Left cardiac atrium (tissue), 4 donors: ENCODE data around the gene SEC24D. TPM values are rescaled to one million over a fixed set of nuclear protein-coding genes. Genes with fewer than 3 reads are reported as not detected.

Experiments
- ATAC-seq, 2 donors: fragments of 200-7000 bp; cut with Tn5 transposase; one replicate each; pipeline ENCODE4 v1.9.1; 2020; ENCODE audit warnings: mild to moderate bottlenecking in 2 of 2, moderate library complexity in 2 of 2
- DNase-seq: peaks from one replicate; pipeline ENCODE4 v3.0.0-alpha.2; 2020
- intact Hi-C, 2 donors: fragments of 100-400 bp; cut with DNase I; formaldehyde crosslinking; loops; one replicate each; pipeline versions ENCODE4 v1.14.1 to v1.15.1; 2022 to 2023
- total RNA-seq, 2 donors: library from RNA; stranded (reverse); fragmentation: NEBNext Ultra II Directional; extraction: Animal tissue kit (Norgen Biotek cat#: 25700); gene quantifications; one replicate each; pipeline ENCODE4 v1.2.1, GENCODE V29; 2021
- donor health status: DM: no; HTN: yes; CAD: no.
- donor health status: DM: no; HTN: yes; CAD: no; lungs with severe emphysema.
- donor health status: DM: yes; HTN: yes; CAD: no.
- donor health status: Dilated cardiomyopathy.

The SEC24D gene
- total RNA-seq, 2 donors from 2014 or later: 23.6 to 42.7 TPM

- intact Hi-C loops: no loop called here
- ATAC-seq (no peak), DNase-seq (no peak)
Measured at GRCh38 chr4:118848901-118849300, 13.0 kb upstream of the SEC24D start.

GRCh38 chr4:118848242-118848641 lies 12.3 kb upstream of the SEC24D start:
- intact Hi-C loops: no loop called here
- ATAC-seq (no peak), DNase-seq (no peak)

GRCh38 chr4:118846979-118847378 lies 11.1 kb upstream of the SEC24D start:
- no peak for ATAC-seq
- no peak for DNase-seq
- intact Hi-C loops: no loop called here

GRCh38 chr4:118845552-118846050 lies 9.7 kb upstream of the SEC24D start:
- intact Hi-C loops: no loop called here
- no peak for ATAC-seq
- DNase-seq: no peak

GRCh38 chr4:118843237-118843636 lies 7.3 kb upstream of the SEC24D start:
- intact Hi-C loops: no loop called here
- no peak for ATAC-seq
- no peak for DNase-seq

- DNase-seq (no peak), ATAC-seq (no peak)
- intact Hi-C loops: no loop called here
Measured at GRCh38 chr4:118842055-118842454, 6.1 kb upstream of the SEC24D start.

GRCh38 chr4:118839221-118839927 lies 3.4 kb upstream of the SEC24D start:
- DNase-seq (no peak), ATAC-seq (no peak)
- intact Hi-C loops: no loop called here

- DNase-seq (no peak), ATAC-seq (no peak)
- intact Hi-C loops: no loop called here
Measured at GRCh38 chr4:118837121-118837507, 1.2 kb upstream of the SEC24D start.

- DNase-seq: peak; percentile 70
Measured at GRCh38 chr4:118836301-118837120, 585 bp upstream of the SEC24D start.

GRCh38 chr4:118834960-118835569 lies 861 bp downstream of the SEC24D start:
- ATAC-seq (peak; percentile 59 to 79), DNase-seq (peak; percentile 70)
- intact Hi-C loops: no loop called here

More at GRCh38 chr4:118836301-118837120, 585 bp upstream of the SEC24D start:
- peak; percentile 32 to 63 for ATAC-seq
- intact Hi-C loops: no loop called here

GRCh38 chr4:118834070-118834469 lies 1.9 kb downstream of the SEC24D start:
- DNase-seq (no peak), ATAC-seq (no peak)
- intact Hi-C loops: no loop called here

- intact Hi-C loops: no loop called here
- ATAC-seq: no peak
- DNase-seq: no peak
Measured at GRCh38 chr4:118833192-118833820, 2.6 kb downstream of the SEC24D start.

GRCh38 chr4:118829107-118829506 lies 6.8 kb downstream of the SEC24D start:
- no peak for DNase-seq
- ATAC-seq: no peak
- intact Hi-C loops: no loop called here

GRCh38 chr4:118826723-118827444 lies 9.0 kb downstream of the SEC24D start:
- ATAC-seq: peak; percentile 33 to 47
- no peak for DNase-seq
- intact Hi-C loops: no loop called here

GRCh38 chr4:118825799-118826198 lies 10.1 kb downstream of the SEC24D start:
- DNase-seq (no peak), ATAC-seq (no peak)
- intact Hi-C loops: no loop called here

GRCh38 chr4:118824141-118824540 lies 11.8 kb downstream of the SEC24D start:
- ATAC-seq (no peak), DNase-seq (no peak)
- intact Hi-C loops: no loop called here

- peak; percentile 23 to 29 for ATAC-seq
- DNase-seq: no peak
- intact Hi-C loops: no loop called here
Measured at GRCh38 chr4:118823471-118823870, 12.5 kb downstream of the SEC24D start.

GRCh38 chr4:118821590-118822293 lies 14.2 kb downstream of the SEC24D start:
- DNase-seq: no peak
- intact Hi-C loops: no loop called here
- peak in 1 of 2 donors; percentile 55 for ATAC-seq
